Liver (tissue), 3 donors: ENCODE data around the gene LRRC7.

Experiments used
- NR2F2 ChIP-seq: IDR thresholded peaks from 2 replicates; pipeline ENCODE4 v1.6.1; 2016; ENCODE audit warnings: antibody characterized with exemption
- RXRA ChIP-seq, 2 donors: IDR thresholded peaks; 2 replicates each; pipeline ENCODE4 v1.6.1; 2017 to 2018; ENCODE audit warnings: antibody characterized with exemption in 2 of 2, mild to moderate bottlenecking in 1 of 2
- SP1 ChIP-seq: IDR thresholded peaks from 2 replicates; pipeline ENCODE4 v1.6.1; 2018; ENCODE audit warnings: antibody characterized with exemption, mild to moderate bottlenecking
- TF ChIP-seq, protein P1 (sequence below): fragments of 150-350 bp; IDR thresholded peaks from 2 replicates; pipeline ENCODE4 v1.5.1; 2017; ENCODE audit warnings: improper control_type of control experiment, low read depth, low read length; ENCODE audit not compliant: missing input control
- TF ChIP-seq, protein P2 (sequence below): IDR thresholded peaks from 2 replicates; pipeline ENCODE4 v1.6.1; 2016; ENCODE audit warnings: antibody characterized with exemption
- TF ChIP-seq, protein P3 (sequence below): IDR thresholded peaks from 2 replicates; pipeline ENCODE4 v1.6.1; 2016; ENCODE audit warnings: antibody characterized with exemption, mild to moderate bottlenecking
- TF ChIP-seq, protein P4 (sequence below): IDR thresholded peaks from 2 replicates; pipeline ENCODE4 v1.6.1; 2016; ENCODE audit warnings: antibody characterized with exemption
- donor health status: healthy.
- donor health status: healthy.

DNA sequence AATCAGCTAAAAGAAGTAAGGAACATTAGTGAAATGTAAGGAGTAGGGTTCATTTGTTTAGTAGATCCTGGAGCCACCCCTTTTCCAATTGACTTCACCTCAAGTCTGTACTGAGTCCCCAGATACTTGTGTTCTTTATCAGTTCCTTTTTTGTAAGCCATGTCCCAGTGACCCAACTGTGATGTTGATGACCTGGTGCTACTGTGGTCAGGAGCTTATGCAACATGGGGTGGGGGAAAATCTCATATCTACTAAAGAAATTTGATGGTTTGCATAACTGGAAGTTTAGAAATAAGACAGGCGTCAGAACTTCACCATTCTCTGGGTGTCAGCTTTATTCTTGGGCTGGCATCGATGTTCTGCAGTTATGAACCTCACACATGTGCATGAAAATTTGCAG, 120.5 kb downstream of the LRRC7 start:
- TF ChIP-seq SP1 (no peak), NR2F2 (no peak), RXRA (IDR thresholded peaks at IDR 0.05) (no peak)
- TF ChIP-seq, protein P1, sequence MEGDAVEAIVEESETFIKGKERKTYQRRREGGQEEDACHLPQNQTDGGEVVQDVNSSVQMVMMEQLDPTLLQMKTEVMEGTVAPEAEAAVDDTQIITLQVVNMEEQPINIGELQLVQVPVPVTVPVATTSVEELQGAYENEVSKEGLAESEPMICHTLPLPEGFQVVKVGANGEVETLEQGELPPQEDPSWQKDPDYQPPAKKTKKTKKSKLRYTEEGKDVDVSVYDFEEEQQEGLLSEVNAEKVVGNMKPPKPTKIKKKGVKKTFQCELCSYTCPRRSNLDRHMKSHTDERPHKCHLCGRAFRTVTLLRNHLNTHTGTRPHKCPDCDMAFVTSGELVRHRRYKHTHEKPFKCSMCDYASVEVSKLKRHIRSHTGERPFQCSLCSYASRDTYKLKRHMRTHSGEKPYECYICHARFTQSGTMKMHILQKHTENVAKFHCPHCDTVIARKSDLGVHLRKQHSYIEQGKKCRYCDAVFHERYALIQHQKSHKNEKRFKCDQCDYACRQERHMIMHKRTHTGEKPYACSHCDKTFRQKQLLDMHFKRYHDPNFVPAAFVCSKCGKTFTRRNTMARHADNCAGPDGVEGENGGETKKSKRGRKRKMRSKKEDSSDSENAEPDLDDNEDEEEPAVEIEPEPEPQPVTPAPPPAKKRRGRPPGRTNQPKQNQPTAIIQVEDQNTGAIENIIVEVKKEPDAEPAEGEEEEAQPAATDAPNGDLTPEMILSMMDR = no peak
- TF ChIP-seq, protein P2, sequence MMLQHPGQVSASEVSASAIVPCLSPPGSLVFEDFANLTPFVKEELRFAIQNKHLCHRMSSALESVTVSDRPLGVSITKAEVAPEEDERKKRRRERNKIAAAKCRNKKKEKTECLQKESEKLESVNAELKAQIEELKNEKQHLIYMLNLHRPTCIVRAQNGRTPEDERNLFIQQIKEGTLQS = no peak
- TF ChIP-seq, protein P3, sequence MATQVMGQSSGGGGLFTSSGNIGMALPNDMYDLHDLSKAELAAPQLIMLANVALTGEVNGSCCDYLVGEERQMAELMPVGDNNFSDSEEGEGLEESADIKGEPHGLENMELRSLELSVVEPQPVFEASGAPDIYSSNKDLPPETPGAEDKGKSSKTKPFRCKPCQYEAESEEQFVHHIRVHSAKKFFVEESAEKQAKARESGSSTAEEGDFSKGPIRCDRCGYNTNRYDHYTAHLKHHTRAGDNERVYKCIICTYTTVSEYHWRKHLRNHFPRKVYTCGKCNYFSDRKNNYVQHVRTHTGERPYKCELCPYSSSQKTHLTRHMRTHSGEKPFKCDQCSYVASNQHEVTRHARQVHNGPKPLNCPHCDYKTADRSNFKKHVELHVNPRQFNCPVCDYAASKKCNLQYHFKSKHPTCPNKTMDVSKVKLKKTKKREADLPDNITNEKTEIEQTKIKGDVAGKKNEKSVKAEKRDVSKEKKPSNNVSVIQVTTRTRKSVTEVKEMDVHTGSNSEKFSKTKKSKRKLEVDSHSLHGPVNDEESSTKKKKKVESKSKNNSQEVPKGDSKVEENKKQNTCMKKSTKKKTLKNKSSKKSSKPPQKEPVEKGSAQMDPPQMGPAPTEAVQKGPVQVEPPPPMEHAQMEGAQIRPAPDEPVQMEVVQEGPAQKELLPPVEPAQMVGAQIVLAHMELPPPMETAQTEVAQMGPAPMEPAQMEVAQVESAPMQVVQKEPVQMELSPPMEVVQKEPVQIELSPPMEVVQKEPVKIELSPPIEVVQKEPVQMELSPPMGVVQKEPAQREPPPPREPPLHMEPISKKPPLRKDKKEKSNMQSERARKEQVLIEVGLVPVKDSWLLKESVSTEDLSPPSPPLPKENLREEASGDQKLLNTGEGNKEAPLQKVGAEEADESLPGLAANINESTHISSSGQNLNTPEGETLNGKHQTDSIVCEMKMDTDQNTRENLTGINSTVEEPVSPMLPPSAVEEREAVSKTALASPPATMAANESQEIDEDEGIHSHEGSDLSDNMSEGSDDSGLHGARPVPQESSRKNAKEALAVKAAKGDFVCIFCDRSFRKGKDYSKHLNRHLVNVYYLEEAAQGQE = no peak
- TF ChIP-seq, protein P4, sequence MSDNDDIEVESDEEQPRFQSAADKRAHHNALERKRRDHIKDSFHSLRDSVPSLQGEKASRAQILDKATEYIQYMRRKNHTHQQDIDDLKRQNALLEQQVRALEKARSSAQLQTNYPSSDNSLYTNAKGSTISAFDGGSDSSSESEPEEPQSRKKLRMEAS = no peak
